Stimulated activated CD4-positive, alpha-beta T cell treated with anti-CD3 and anti-CD28 coated beads, Interleukin-4, amount 100 ng/mL, for 24 hours (primary cell): ENCODE data around the gene RAB26.
"Not testable (repeated sequence)": the region's sequence is repeated elsewhere in the genome, so short reads cannot be mapped to it uniquely, and the experiment has no call there.

ENCODE experiments used
- DNase-seq: peaks from one replicate; pipeline ENCODE4 v3.0.0-alpha.2; 2020

The RAB26 gene

GRCh38 chr16:2147981-2148671, at the start of gene RAB26:
Gene RAB26 (plus strand): TSS chr16:2148625. CDS start chr16:2148784, 159 bp downstream.
- peak; percentile 53 for DNase-seq

DNA sequence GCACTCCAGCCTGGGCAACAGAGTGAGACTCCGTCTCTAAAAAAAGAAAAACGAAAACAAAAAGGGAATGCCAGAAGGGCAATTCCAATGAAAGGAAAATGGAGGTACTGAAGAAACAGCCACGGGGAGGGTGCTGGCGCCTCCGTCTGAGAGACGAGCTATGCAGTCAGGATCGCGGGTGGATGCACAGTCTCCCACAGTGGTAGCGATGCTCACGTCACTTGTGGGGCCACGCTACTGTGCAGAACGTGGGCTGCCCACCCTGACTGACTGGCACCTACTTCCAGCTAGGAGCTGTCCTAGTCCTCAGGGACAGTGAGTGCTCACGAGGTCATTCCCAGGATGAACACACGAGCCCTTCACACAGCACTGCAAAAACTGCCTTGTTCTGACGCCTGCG, 46.8 kb upstream of the RAB26 start:
- not testable (repeated sequence) for DNase-seq

GRCh38 chr16:2102471-2102870, 46.0 kb upstream of the RAB26 start:
- no peak for DNase-seq

- DNase-seq: not testable (repeated sequence)
Measured at GRCh38 chr16:2104464-2104863, 44.0 kb upstream of the RAB26 start.

- not testable (repeated sequence) for DNase-seq
Measured at GRCh38 chr16:2105291-2105690, 43.1 kb upstream of the RAB26 start.

DNA sequence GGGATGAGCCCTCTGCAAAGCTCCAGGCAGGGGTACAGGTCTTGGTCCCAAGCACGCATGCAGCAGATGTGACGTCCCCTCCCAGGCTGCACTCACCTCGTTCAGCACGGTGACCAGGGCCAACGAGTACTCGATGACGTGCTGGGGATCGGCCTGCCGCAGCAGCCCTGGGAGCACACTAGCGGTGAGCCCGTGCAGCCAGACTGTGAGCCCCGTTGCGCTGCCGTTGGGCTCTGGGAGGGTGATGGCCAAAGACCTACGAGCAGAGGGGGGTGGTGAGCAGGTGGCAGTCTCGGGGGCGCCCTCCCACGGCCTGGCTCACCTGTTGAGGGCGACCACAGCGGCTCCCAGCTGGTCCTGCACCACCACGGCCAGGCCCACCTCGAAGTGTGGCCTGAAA, 42.7 kb upstream of the RAB26 start:
- DNase-seq: not testable (repeated sequence)

DNA sequence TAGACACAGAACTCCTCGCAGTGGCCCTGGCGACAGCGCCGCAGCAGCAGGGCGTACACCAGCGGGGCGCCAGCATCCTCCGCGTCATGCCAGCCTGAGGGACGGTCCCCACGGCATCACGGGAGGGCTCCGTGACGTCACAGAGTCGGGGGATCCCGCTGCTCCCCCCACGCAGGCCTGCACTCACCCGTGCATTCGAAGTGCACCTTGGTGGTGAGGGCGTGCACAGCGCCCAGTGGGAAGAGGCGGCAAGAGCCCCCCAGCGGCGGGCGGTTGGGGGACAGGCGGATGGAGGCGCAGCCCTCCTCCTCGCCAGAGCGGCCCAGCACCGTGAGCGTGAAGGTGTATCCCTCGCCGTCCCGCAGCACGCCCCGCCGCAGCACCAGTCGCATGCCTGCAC, 42.2 kb upstream of the RAB26 start:
- not testable (repeated sequence) for DNase-seq

GRCh38 chr16:2107121-2107790, 41.2 kb upstream of the RAB26 start:
- not testable (repeated sequence) for DNase-seq

GRCh38 chr16:2107791-2108125, 40.7 kb upstream of the RAB26 start:
- not testable (repeated sequence) for DNase-seq

DNA sequence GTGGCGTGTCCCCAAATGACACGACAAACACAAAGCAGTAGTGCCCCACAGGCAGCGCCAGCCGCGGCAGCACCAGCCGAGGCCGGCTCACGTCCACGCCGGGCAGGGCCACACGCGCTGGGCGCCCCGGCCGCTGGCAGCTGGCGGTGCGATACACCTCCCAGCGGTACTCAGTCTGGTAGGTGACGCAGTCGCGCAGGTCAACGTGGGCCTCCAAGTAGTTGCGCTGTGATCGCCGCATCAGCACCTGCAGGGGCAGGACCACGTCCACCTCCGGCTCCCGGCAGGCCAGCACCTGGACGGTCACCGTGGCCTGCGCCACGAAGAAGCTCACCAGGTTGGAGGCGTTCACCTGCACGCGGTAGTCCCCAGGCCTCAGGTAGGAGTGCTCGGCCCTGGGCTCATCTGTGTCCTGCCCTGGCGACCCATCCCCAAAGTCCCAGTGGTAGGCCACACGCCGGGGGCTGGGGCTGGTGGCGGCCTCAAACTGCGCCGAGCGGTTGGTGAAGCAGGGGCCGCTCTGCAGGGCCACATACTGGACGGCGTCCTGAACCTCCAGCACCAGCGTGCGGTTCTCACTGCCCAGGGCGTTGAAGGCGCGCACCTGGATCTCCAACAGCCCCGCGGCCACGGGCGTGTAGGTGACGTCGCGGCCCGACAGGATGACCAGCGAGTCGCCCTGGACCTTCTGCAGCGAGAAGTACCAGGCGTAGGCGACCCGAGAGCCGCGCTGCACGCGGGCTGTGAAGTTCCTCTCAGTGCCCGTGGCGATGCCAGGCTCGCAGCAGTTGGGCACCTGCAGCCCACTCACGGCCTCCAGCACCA, 39.8 kb upstream of the RAB26 start:
- not testable (repeated sequence) for DNase-seq

- not testable (repeated sequence) for DNase-seq
Measured at GRCh38 chr16:2109271-2109580, 39.2 kb upstream of the RAB26 start.

DNA sequence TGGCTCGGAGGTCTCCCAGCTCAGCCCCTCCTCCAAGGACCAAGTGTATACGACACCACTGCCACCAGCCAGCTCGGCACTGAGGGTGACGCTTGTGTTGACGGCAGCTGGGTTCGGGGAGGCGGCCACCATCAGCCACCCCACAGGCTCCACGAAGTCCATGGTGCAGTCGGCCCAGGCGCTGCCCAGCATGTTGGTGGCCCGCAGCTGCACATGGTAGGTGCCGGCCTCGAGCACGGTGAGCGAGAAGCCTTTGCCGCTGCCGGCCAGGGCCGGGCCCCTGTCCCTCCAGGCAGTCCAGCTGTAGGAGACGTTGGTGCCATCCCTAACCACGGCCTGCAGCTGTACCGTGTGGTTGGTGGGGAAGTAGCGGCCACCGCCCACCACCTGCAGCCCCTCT, 38.6 kb upstream of the RAB26 start:
- not testable (repeated sequence) for DNase-seq

GRCh38 chr16:2110332-2111008, 38.0 kb upstream of the RAB26 start:
- DNase-seq: not testable (repeated sequence)

DNA sequence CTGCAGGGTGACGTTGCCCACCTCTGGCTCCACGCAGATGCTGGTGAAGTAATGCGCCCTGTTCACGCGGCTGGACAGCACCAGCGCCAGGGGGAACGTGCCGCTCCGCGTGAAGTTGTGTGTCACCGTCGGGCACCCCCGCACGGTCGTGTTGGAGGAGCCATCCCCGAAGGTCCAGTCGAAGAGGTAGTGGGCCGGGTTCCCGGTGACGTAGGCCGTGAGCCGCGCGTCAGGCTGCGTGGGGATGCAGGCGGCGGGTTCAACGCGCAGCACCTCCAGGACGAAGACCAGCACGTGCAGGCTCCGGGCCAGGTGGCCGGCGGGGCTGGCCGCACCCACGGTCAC, 37.4 kb upstream of the RAB26 start:
- not testable (repeated sequence) for DNase-seq

DNA sequence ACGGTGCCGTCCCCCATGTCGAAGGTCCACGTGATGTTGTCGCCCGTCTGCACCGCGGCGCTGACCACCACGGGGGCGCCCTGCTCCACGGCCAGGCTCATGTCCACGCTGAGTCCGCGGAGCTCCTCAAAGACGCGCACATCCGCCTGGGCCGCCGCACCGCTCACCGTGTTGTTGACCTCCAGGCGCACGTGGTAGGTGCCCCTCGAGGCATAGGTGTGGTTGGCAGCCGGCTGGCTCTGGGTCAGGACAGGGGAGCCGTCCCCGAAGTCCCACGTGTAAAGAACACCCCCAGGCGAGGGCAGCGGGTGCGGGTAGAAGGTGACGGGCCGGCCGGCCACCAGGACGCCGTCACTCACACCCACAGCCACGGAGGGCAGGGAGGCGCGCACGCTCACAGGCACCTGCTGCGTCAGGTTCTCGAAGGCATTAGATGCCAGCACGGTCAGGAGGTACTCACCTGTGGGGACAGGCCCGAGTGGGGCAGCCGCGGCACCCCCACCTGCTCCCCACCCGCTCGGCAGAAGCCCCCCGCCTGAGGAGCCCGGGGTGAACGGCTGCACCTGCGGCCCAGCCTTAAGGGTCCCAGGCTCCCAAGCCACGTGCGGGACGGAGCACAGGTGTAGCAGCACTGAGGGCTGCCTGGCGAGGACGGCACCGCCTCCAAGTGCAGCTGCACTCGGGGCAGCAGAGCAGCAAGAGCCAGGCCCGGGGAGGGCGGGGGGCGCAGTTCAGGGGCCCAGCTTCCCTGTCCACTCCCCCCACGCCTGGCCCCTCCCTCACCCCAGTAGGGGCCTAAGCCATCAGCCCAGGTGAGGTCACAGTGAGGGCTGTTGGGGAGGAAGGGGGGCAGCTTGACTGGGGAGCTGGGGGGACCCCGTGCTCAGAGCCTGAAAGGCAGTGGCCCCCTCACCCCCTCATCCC, 36.8 kb upstream of the RAB26 start:
- DNase-seq: not testable (repeated sequence)

GRCh38 chr16:2112539-2113106, 35.8 kb upstream of the RAB26 start:
- not testable (repeated sequence) for DNase-seq

DNA sequence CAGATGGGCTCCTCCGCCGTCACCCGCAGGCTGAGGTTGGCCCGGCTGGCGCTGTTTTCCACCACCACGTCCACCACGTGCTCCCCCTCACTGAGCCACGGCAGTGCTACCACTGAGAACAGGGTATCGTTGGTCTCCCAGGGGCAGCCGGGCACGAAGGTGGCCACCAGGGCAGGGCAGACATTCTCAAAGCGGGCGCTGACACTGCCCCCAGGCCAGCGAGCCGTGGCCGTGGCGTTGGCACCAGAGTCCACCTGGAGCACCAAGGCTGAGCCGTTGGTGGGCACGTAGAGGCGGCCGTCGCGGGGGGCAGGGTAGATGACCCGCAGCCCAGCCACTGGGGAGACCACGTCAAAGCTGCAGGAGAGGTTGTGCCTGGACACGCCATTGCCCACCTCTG, 34.2 kb upstream of the RAB26 start:
- DNase-seq: not testable (repeated sequence)

DNA sequence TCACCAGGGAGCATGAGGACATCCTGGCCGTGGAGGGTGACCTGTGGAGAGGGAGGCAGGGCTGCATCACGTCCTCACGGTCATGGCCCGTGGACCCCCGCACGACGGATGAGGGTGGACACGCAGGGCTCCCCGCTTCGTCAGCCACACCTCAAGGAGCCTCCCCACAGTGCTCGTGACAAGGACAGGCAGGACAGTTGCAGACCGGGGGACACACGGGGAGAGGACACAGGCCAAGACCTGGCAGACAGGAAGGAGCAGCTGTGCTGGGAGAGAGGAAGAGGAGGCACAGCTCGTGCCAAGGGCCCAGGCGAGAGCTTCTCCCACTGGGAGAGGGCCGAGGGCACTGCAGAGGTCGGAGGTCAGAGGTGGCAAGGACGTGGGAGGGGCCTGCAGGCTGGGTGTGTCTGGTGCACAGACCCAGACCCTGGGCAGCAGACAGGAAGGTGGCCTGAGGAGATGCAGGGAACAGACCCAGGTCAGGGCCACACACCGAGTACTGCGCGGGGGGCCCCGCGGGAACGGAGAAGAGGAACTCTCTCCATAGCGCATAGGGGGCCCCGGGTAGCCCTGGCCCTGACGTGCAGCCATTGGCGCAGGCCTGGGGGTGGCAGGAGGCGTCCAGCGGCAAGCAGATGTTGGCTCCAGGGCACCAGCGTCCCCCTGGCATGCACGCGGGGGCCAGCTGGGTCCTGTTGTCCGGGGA, 33.4 kb upstream of the RAB26 start:
- not testable (repeated sequence) for DNase-seq

GRCh38 chr16:2115591-2115973, 32.8 kb upstream of the RAB26 start:
- no peak for DNase-seq

DNA sequence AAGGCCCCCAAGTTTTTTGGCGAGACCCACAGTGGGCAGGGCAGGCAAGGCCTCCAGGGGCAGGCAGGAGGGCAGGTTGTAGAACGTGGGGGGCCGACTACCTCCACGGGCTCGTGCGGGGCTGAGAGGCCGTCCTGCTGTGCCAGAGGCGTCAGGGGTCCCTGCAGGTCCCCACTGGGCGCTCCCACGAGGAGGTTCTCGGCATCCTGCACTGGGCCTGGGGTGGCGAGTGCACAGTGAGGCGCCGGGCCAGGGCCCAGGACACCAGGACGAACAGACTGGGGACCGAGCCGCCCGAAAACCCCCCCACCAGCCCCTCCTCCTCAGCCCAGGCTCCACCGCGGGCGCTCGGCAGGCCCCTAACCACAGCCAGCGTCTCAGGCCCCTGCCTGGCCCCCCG, 32.0 kb upstream of the RAB26 start:
- not testable (repeated sequence) for DNase-seq

DNA sequence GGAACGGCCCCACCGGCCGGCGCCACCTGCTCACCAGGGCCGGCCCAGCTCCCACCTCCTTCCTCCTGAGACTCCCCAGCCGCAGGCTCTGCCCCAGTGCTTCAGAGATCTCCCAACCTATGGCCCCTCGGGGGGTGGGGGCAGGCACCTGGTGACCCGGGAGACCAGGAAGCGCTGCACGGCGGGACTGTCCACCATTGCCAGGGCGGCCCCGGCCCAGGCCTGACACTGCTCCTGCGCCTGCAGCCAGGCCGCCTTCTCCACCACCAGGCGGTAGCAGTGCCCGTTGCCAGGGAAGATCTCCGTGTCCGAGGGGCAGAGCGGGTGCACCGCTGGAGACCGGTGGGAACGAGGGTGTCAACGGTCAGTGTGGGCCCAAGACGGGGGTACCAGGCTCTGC, 31.1 kb upstream of the RAB26 start:
- not testable (repeated sequence) for DNase-seq
